Hepatocyte (in vitro differentiated cells): ENCODE measurements around the gene BCL2L1.

Experiments used
- CTCF ChIP-seq: fragments of 200-600 bp; sonication (generic); IDR thresholded peaks from 2 replicates; pipeline ENCODE4 v1.5.1; 2016; ENCODE audit warnings: antibody characterized with exemption, mild to moderate bottlenecking; ENCODE audit not compliant: poor library complexity
- EZH2 ChIP-seq: fragments of 200-600 bp; sonication (generic); IDR thresholded peaks from 2 replicates; pipeline ENCODE4 v1.6.1; 2016; ENCODE audit warnings: antibody characterized with exemption, mild to moderate bottlenecking, borderline replicate concordance
- EZH2phosphoT487 ChIP-seq: fragments of 200-600 bp; sonication (generic); IDR thresholded peaks from one replicate; pipeline ENCODE4 v1.6.1; 2018; ENCODE audit warnings: antibody characterized with exemption, mild to moderate bottlenecking, low read depth, moderate library complexity; ENCODE audit not compliant: unreplicated experiment, severe bottlenecking

- TF ChIP-seq CTCF, result peak; percentile 99
- TF ChIP-seq EZH2, result no peak
- no peak for TF ChIP-seq EZH2phosphoT487
Measured at GRCh38 chr20:31723319-31724078, 831 bp upstream of the BCL2L1 start.
